IMR-90 (cell line): ENCODE results near the gene LDLRAD4. TPM values are rescaled to one million over a fixed set of nuclear protein-coding genes. Genes with fewer than 3 reads are reported as not detected.

Experiments used
- ATAC-seq: fragments of 200-7000 bp; cut with Tn5 transposase; 2 replicates; pipeline ENCODE4 v1.9.1; 2020; ENCODE audit warnings: low read depth, mild to moderate bottlenecking, moderate library complexity
- BruUV-seq: library from RNA; stranded (reverse); fragments of 400-500 nt; replicated peaks from 2 replicates; lab custom pipeline; 2021; lab: Mats Ljungman, UMichigan
- CTCF ChIA-PET: fragments of 300-600 bp; formaldehyde crosslinking; extraction: SDS; loops from one replicate; lab custom pipeline; 2021; ENCODE audit warnings: antibody characterized with exemption; lab: Yijun Ruan, JAX
- POLR2A ChIA-PET: fragments of 300-600 bp; sonication (Branson Sonifier 250); formaldehyde crosslinking; loops from one replicate; lab custom pipeline; 2022; ENCODE audit warnings: antibody characterized with exemption; ENCODE audit not compliant: unreplicated experiment; lab: Charles Lee
- DNase-seq: peaks from one replicate; pipeline ENCODE4 v3.0.0; 2013
- H2AFZ ChIP-seq: replicated peaks from 2 replicates; pipeline ENCODE3; 2013; ENCODE audit warnings: low read length, mild to moderate bottlenecking; ENCODE audit not compliant: poor library complexity
- H2AK5ac ChIP-seq: 2 replicates; pipeline ENCODE4 v1.6.1; 2013; ENCODE audit warnings: low read depth, low read length, inconsistent platforms
- H2AK9ac ChIP-seq: replicated peaks from 2 replicates; pipeline ENCODE3; 2013; ENCODE audit warnings: mild to moderate bottlenecking, low read depth, low read length, moderate library complexity; ENCODE audit not compliant: poor library complexity
- H2BK120ac ChIP-seq: 2 replicates; pipeline ENCODE4 v1.6.1; 2013; ENCODE audit warnings: low read depth, low read length, inconsistent platforms
- H2BK15ac ChIP-seq: 3 replicates; pipeline ENCODE4 v1.6.1; 2013; ENCODE audit warnings: low read depth, low read length, inconsistent platforms
- H2BK20ac ChIP-seq: 2 replicates; pipeline ENCODE4 v1.6.1; 2013; ENCODE audit warnings: low read depth, mild to moderate bottlenecking, inconsistent platforms, low read length, moderate library complexity
- H2BK5ac ChIP-seq: 2 replicates; pipeline ENCODE4 v1.6.1; 2013; ENCODE audit warnings: mild to moderate bottlenecking, low read depth, low read length, inconsistent platforms; ENCODE audit not compliant: poor library complexity, severe bottlenecking
- H3K14ac ChIP-seq: replicated peaks from 2 replicates; pipeline ENCODE4 v1.6.1; 2013; ENCODE audit warnings: low read depth, low read length, inconsistent platforms
- H3K18ac ChIP-seq: 2 replicates; pipeline ENCODE4 v1.6.1; 2013; ENCODE audit warnings: low read depth, low read length, control low read depth
- H3K23ac ChIP-seq: 2 replicates; pipeline ENCODE4 v1.6.1; 2013; ENCODE audit warnings: low read depth, low read length, inconsistent platforms
- H3K27ac ChIP-seq: 2 replicates; pipeline ENCODE4 v1.5.1; 2013; ENCODE audit warnings: mild to moderate bottlenecking, control low read depth, low read length; ENCODE audit not compliant: insufficient read depth
- H3K27me3 ChIP-seq: 2 replicates; pipeline ENCODE4 v1.6.1; 2013; ENCODE audit warnings: low read length; ENCODE audit not compliant: control insufficient read depth, insufficient read depth
- H3K36me3 ChIP-seq: 2 replicates; pipeline ENCODE4 v1.6.1; 2013; ENCODE audit warnings: low read length, mixed read lengths; ENCODE audit not compliant: control insufficient read depth, insufficient read depth
- H3K4ac ChIP-seq: 2 replicates; pipeline ENCODE4 v1.6.1; 2013; ENCODE audit warnings: low read depth, low read length, inconsistent platforms
- H3K4me1 ChIP-seq: 2 replicates; pipeline ENCODE4 v1.6.1; 2013; ENCODE audit warnings: low read length, mixed read lengths; ENCODE audit not compliant: control insufficient read depth, insufficient read depth
- H3K4me2 ChIP-seq: 2 replicates; pipeline ENCODE4 v1.6.1; 2013; ENCODE audit warnings: low read depth, mild to moderate bottlenecking, control low read depth, low read length, moderate library complexity
- H3K4me3 ChIP-seq: 2 replicates; pipeline ENCODE4 v1.5.1; 2013; ENCODE audit warnings: low read depth, mild to moderate bottlenecking, control low read depth, low read length, moderate library complexity; ENCODE audit not compliant: insufficient read depth
- H3K56ac ChIP-seq: 2 replicates; pipeline ENCODE4 v1.6.1; 2013; ENCODE audit warnings: low read length, inconsistent platforms; ENCODE audit not compliant: insufficient read depth; ENCODE audit errors: extremely low read depth
- H3K79me1 ChIP-seq, 2 experiments: 2 replicates each; pipeline ENCODE4 v1.6.1; 2013; ENCODE audit warnings: low read length in 2 of 2, inconsistent platforms in 1 of 2, low read depth in 1 of 2
- H3K9ac ChIP-seq: 2 replicates; pipeline ENCODE4 v1.6.1; 2013; ENCODE audit warnings: low read depth, low read length, control low read depth
- H3K9me1 ChIP-seq: 2 replicates; pipeline ENCODE4 v1.6.1; 2013; ENCODE audit warnings: low read length, inconsistent platforms; ENCODE audit not compliant: insufficient read depth
- H3K9me3 ChIP-seq: 2 replicates; pipeline ENCODE4 v1.6.1; 2013; ENCODE audit warnings: low read length; ENCODE audit not compliant: control insufficient read depth, insufficient read depth
- H4K20me1 ChIP-seq: 2 replicates; pipeline ENCODE4 v1.6.1; 2013; ENCODE audit warnings: low read length, inconsistent platforms; ENCODE audit not compliant: insufficient read depth
- H4K5ac ChIP-seq: 2 replicates; pipeline ENCODE4 v1.6.1; 2013; ENCODE audit warnings: mild to moderate bottlenecking, low read depth, low read length, control low read depth
- H4K8ac ChIP-seq, 2 experiments: 2 replicates each; pipeline ENCODE4 v1.6.1; 2013; ENCODE audit warnings: low read depth in 2 of 2, low read length in 2 of 2, control low read depth in 1 of 2, inconsistent platforms in 1 of 2
- H4K91ac ChIP-seq: 2 replicates; pipeline ENCODE4 v1.6.1; 2013; ENCODE audit warnings: low read depth, low read length, inconsistent platforms; ENCODE audit not compliant: insufficient read depth
- BHLHE40 ChIP-seq: fragments of 150-350 bp; IDR thresholded peaks from 2 replicates; pipeline ENCODE4 v1.6.1; 2016; ENCODE audit warnings: mild to moderate bottlenecking, low read depth, low read length
- CEBPB ChIP-seq: IDR thresholded peaks from 2 replicates; pipeline ENCODE4 v1.6.1; 2012; ENCODE audit warnings: low read depth, low read length, improper control_type of control experiment
- CHD1 ChIP-seq: IDR thresholded peaks from 2 replicates; pipeline ENCODE4 v1.6.1; 2012; ENCODE audit warnings: low read depth, low read length, improper control_type of control experiment
- MAFK ChIP-seq: IDR thresholded peaks from 2 replicates; pipeline ENCODE4 v1.6.1; 2012; ENCODE audit warnings: low read depth, low read length, improper control_type of control experiment
- MAZ ChIP-seq: IDR thresholded peaks from 2 replicates; pipeline ENCODE4 v1.6.1; 2012; ENCODE audit warnings: low read depth, mild to moderate bottlenecking, low read length, improper control_type of control experiment, moderate library complexity, borderline replicate concordance
- MXI1 ChIP-seq: IDR thresholded peaks from 2 replicates; pipeline ENCODE4 v1.6.1; 2012; ENCODE audit warnings: low read depth, mild to moderate bottlenecking, low read length, moderate library complexity, borderline replicate concordance
- NFE2L2 ChIP-seq: fragments of 150-350 bp; IDR thresholded peaks from 2 replicates; pipeline ENCODE4 v1.6.1; 2016; ENCODE audit warnings: low read depth, mild to moderate bottlenecking, low read length
- POLR2A ChIP-seq: IDR thresholded peaks from 2 replicates; pipeline ENCODE4 v1.6.1; 2012; ENCODE audit warnings: mild to moderate bottlenecking, low read depth, low read length
- RCOR1 ChIP-seq: IDR thresholded peaks from 2 replicates; pipeline ENCODE4 v1.6.1; 2012; ENCODE audit warnings: mild to moderate bottlenecking, low read length, improper control_type of control experiment; ENCODE audit not compliant: insufficient replicate concordance
- RFX5 ChIP-seq: IDR thresholded peaks from 2 replicates; pipeline ENCODE4 v1.8.0; 2012; ENCODE audit warnings: low read depth, mild to moderate bottlenecking, low read length, moderate library complexity
- SMC3 ChIP-seq: fragments of 150-350 bp; IDR thresholded peaks from 2 replicates; pipeline ENCODE4 v1.6.1; 2016; ENCODE audit warnings: low read depth, mild to moderate bottlenecking, antibody characterized with exemption, low read length, moderate library complexity
- WGBS, 2 experiments: methylation state at CpG; one replicate each; pipeline versions ENCODE4 v1.1.5 to v1.1.7; 2013; ENCODE audit warnings: missing lambda C conversion rate in 2 of 2; ENCODE audit not compliant: insufficient read length in 1 of 2; ENCODE audit errors: extremely low coverage in 2 of 2; 5-methylcytosine and 5-hydroxymethylcytosine counted together
- dilution Hi-C: fragments of 300-500 bp; cut with HindIII; formaldehyde crosslinking; loops from one replicate; pipeline ENCODE4 v1.14.3; 2018; ENCODE audit warnings: low sequenced_read_pairs; ENCODE audit not compliant: unreplicated experiment
- in situ Hi-C: fragments of 300-500 bp; cut with MboI; formaldehyde crosslinking; loops from 3 replicates; pipeline ENCODE4 v1.14.3; 2019; ENCODE audit warnings: low sequenced_read_pairs, inconsistent platforms, mixed read lengths
- intact Hi-C: fragments of 100-400 bp; cut with micrococcal nuclease; formaldehyde crosslinking; loops from 2 replicates; pipeline ENCODE4 v1.10.0; 2022
- polyA plus RNA-seq, 3 experiments: library from polyadenylated mRNA; depleted of rRNA; stranded (reverse); fragments of >200 nt; gene quantifications; 2 replicates each; pipeline ENCODE4 v1.2.3, GENCODE V29; 2012; ENCODE audit warnings: low replicate concordance in 1 of 3
- total RNA-seq: library from RNA; depleted of rRNA; stranded (reverse); fragments of >200 nt; gene quantifications from 2 replicates; pipeline ENCODE4 v1.2.3, GENCODE V29; 2012
- TF ChIP-seq, protein P1 (sequence below): conservative IDR thresholded peaks from 2 replicates; pipeline ENCODE4 v1.5.1; 2012; ENCODE audit warnings: mild to moderate bottlenecking, low read depth, low read length, improper control_type of control experiment
- TF ChIP-seq, protein P2 (sequence below): fragments of 150-350 bp; IDR thresholded peaks from 2 replicates; pipeline ENCODE4 v1.6.1; 2017; ENCODE audit warnings: mild to moderate bottlenecking, antibody characterized with exemption, low read length, low read depth
- TF ChIP-seq, protein P3 (sequence below): fragments of 150-350 bp; IDR thresholded peaks from 2 replicates; pipeline ENCODE4 v1.6.1; 2016; ENCODE audit warnings: low read depth, mild to moderate bottlenecking, low read length, moderate library complexity, borderline replicate concordance

LDLRAD4 gene
- total and polyA plus RNA-seq, 2 of the 4 experiments (the other 2 are of a cell fraction): not detected

DNA sequence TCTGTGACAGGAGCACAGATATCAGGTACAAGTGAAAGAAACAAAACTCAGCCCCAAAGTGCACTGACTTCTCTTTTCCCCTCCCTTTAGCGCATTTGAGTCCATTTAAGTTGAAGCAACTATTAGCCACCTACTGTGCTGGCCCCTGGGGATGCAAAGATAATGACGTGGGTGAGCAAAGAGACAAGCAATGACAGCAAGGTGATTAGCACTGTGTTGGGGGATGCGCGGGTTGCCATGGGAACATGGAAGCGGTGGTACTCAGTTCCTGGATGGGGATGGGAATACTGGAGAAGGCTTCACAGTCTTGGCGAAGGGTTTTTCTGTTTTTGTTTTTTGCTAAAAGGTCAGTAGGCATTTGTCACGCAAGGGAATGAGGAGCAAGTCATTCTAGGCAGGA is 205.8 kb downstream of the LDLRAD4 start:
- H3K9ac ChIP-seq: no peak overlapping the region
- no peaks in the 10 kb centered on the region for H3K36me3 ChIP-seq
- no TSS peak for BruUV-seq
- H4K8ac ChIP-seq: no peak overlapping the region
- no peak for ATAC-seq
- no peak overlapping the region for H2AFZ ChIP-seq
- no peaks in the 10 kb centered on the region for H3K9me3 ChIP-seq
- H3K56ac ChIP-seq: no peak overlapping the region
- WGBS, 2 experiments: 78% methylated on average over 4 of the region's 7 CpGs; no CpG with 5 or more reads in 1 of the 2 experiments
- H3K4ac ChIP-seq: no peak overlapping the region
- no peak overlapping the region for H2AK5ac ChIP-seq
- H3K4me2 ChIP-seq: no peak overlapping the region
- intact Hi-C loops: no loop called here
- no peak overlapping the region for H3K23ac ChIP-seq
- no peaks in the 10 kb centered on the region for H3K79me1 ChIP-seq
- H4K20me1 ChIP-seq: no peaks in the 10 kb centered on the region
- ChIA-PET CTCF (no interaction called here), POLR2A (no interaction called here)
- H2BK5ac ChIP-seq: no peak overlapping the region
- no peak overlapping the region for H2BK15ac ChIP-seq
- H3K27me3 ChIP-seq: no peaks in the 10 kb centered on the region
- H2AK9ac ChIP-seq: no peak overlapping the region
- no peak overlapping the region for H3K18ac ChIP-seq
- H4K91ac ChIP-seq: no peak overlapping the region
- H3K4me3 ChIP-seq: no peak overlapping the region
- no peak for DNase-seq
- dilution Hi-C loops: no loop called here
- H2BK20ac ChIP-seq: no peak overlapping the region
- no peaks in the 10 kb centered on the region for H3K9me1 ChIP-seq
- in situ Hi-C loops: no loop called here
- no peak overlapping the region for H4K5ac ChIP-seq
- no peak overlapping the region for H3K14ac ChIP-seq
- H2BK120ac ChIP-seq: no peak overlapping the region
- H3K4me1 ChIP-seq: no peaks in the 10 kb centered on the region
- no peak overlapping the region for H3K27ac ChIP-seq
- TF ChIP-seq, protein P1, sequence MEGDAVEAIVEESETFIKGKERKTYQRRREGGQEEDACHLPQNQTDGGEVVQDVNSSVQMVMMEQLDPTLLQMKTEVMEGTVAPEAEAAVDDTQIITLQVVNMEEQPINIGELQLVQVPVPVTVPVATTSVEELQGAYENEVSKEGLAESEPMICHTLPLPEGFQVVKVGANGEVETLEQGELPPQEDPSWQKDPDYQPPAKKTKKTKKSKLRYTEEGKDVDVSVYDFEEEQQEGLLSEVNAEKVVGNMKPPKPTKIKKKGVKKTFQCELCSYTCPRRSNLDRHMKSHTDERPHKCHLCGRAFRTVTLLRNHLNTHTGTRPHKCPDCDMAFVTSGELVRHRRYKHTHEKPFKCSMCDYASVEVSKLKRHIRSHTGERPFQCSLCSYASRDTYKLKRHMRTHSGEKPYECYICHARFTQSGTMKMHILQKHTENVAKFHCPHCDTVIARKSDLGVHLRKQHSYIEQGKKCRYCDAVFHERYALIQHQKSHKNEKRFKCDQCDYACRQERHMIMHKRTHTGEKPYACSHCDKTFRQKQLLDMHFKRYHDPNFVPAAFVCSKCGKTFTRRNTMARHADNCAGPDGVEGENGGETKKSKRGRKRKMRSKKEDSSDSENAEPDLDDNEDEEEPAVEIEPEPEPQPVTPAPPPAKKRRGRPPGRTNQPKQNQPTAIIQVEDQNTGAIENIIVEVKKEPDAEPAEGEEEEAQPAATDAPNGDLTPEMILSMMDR: no peak
- TF ChIP-seq, protein P2, sequence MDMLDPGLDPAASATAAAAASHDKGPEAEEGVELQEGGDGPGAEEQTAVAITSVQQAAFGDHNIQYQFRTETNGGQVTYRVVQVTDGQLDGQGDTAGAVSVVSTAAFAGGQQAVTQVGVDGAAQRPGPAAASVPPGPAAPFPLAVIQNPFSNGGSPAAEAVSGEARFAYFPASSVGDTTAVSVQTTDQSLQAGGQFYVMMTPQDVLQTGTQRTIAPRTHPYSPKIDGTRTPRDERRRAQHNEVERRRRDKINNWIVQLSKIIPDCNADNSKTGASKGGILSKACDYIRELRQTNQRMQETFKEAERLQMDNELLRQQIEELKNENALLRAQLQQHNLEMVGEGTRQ: no peak
- no peak for TF ChIP-seq NFE2L2
- no peak for TF ChIP-seq RCOR1
- TF ChIP-seq CEBPB: no peak
- TF ChIP-seq SMC3: no peak
- no peak for TF ChIP-seq POLR2A
- TF ChIP-seq BHLHE40: no peak
- no peak for TF ChIP-seq RFX5
- no peak for TF ChIP-seq MAFK
- TF ChIP-seq, protein P3, sequence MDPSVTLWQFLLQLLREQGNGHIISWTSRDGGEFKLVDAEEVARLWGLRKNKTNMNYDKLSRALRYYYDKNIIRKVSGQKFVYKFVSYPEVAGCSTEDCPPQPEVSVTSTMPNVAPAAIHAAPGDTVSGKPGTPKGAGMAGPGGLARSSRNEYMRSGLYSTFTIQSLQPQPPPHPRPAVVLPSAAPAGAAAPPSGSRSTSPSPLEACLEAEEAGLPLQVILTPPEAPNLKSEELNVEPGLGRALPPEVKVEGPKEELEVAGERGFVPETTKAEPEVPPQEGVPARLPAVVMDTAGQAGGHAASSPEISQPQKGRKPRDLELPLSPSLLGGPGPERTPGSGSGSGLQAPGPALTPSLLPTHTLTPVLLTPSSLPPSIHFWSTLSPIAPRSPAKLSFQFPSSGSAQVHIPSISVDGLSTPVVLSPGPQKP: no peak
- no peak for TF ChIP-seq CHD1
- no peak for TF ChIP-seq MXI1
- TF ChIP-seq MAZ: no peak
